Breast epithelium (tissue), 4 donors: ENCODE measurements around the gene NINJ1. TPM values are rescaled to one million over a fixed set of nuclear protein-coding genes. Genes with fewer than 3 reads are reported as not detected.
A peak's percentile ranks its signal among the peaks of the same experiment; 100 is the strongest.

Experiments
- DNase-seq, 2 donors: peaks; one replicate each; pipeline ENCODE4 v3.0.0-alpha.2; 2019; ENCODE audit warnings: low spot score in 2 of 2
- H3K27ac ChIP-seq, 2 donors: fragments of 200-600 bp; sonication (generic) in 1 of 2; one replicate each; pipeline ENCODE4 v1.5.1; 2016 to 2019; ENCODE audit warnings: mild to moderate bottlenecking in 1 of 2
- H3K27me3 ChIP-seq, 2 donors: fragments of 200-600 bp; sonication (generic) in 1 of 2; one replicate each; pipeline versions ENCODE4 v1.5.1 to v1.6.0; 2017 to 2019; ENCODE audit warnings: control low read depth in 1 of 2, mild to moderate bottlenecking in 1 of 2
- H3K36me3 ChIP-seq: fragments of 200-600 bp; one replicate; pipeline ENCODE4 v1.5.1; 2019
- H3K4me1 ChIP-seq, 2 donors: fragments of 200-600 bp; sonication (generic); one replicate each; pipeline ENCODE4 v1.5.1; 2016 to 2019; ENCODE audit warnings: control low read depth in 1 of 2
- H3K4me3 ChIP-seq, 3 donors: fragments of 200-600 bp; sonication (generic); 1 replicate in 2 of 3; 2 replicates in 1 of 3; pipeline ENCODE4 v1.5.1; 2016 to 2019; ENCODE audit warnings: mild to moderate bottlenecking in 3 of 3, moderate library complexity in 2 of 3
- H3K9me3 ChIP-seq, 2 donors: fragments of 200-600 bp; sonication (generic) in 1 of 2; one replicate each; pipeline ENCODE4 v1.5.1; 2016 to 2019; ENCODE audit warnings: control low read depth in 1 of 2
- CTCF ChIP-seq, 3 donors: fragments of 450-650 bp; IDR thresholded peaks; one replicate each; pipeline ENCODE4 v1.5.1; 2016 to 2017; ENCODE audit warnings: antibody characterized with exemption in 3 of 3, mild to moderate bottlenecking in 3 of 3, moderate library complexity in 3 of 3
- POLR2A ChIP-seq: fragments of 450-650 bp; IDR thresholded peaks from one replicate; pipeline ENCODE4 v1.6.1; 2016; ENCODE audit warnings: antibody characterized with exemption, mild to moderate bottlenecking, moderate library complexity
- POLR2AphosphoS5 ChIP-seq, 3 donors: sonication (generic); formaldehyde crosslinking; IDR thresholded peaks; one replicate each; pipeline ENCODE4 v1.6.1; 2017; ENCODE audit warnings: antibody characterized with exemption in 3 of 3
- intact Hi-C: fragments of 100-400 bp; cut with DNase I; formaldehyde crosslinking; loops from one replicate; pipeline ENCODE4 v1.15.1; 2023; ENCODE audit warnings: low total_unique reads
- total RNA-seq, 3 donors: library from RNA; depleted of rRNA; stranded (reverse); fragments of >200 nt; gene quantifications; one replicate each; pipeline ENCODE4 v1.1.0, GENCODE V29; 2016

Gene NINJ1
- total RNA-seq, 3 donors from 2014 or later, result 89.8 to 109 (median 109) TPM

GRCh38 chr9:93076792-93077128, 57.3 kb downstream of the NINJ1 start:
- Histone ChIP-seq H3K4me3 (no peak overlapping the region), H3K27me3 (no peaks in the 10 kb centered on the region), H3K27ac (no peak overlapping the region), H3K4me1 (peaks cover 0 to 4% of the 10 kb centered on the region in 2 donors), H3K36me3 (no peaks in the 10 kb centered on the region), H3K9me3 (no peaks in the 10 kb centered on the region)
- intact Hi-C loops, result no loop called here
- no peak for DNase-seq
- TF ChIP-seq POLR2A (no peak), POLR2AphosphoS5 (IDR thresholded peaks at IDR 0.05) (no peak)

GRCh38 chr9:93076101-93076791, 57.8 kb downstream of the NINJ1 start:
- no peak for TF ChIP-seq POLR2A
- no peak for TF ChIP-seq CTCF (IDR thresholded peaks at IDR 0.05)
- TF ChIP-seq POLR2AphosphoS5 (IDR thresholded peaks at IDR 0.05), result no peak
- H3K36me3 ChIP-seq, result no peaks in the 10 kb centered on the region
- intact Hi-C loops, result no loop called here
- DNase-seq, result no peak
- peaks cover 0 to 4% of the 10 kb centered on the region in 2 donors for H3K4me1 ChIP-seq
- no peaks in the 10 kb centered on the region for H3K9me3 ChIP-seq
- no peak overlapping the region for H3K4me3 ChIP-seq
- H3K27me3 ChIP-seq, result no peaks in the 10 kb centered on the region
- no peak overlapping the region for H3K27ac ChIP-seq

GRCh38 chr9:93072383-93072795, 61.7 kb downstream of the NINJ1 start:
- peaks cover 0 to 4% of the 10 kb centered on the region in 2 donors for H3K4me1 ChIP-seq
- H3K9me3 ChIP-seq, result no peaks in the 10 kb centered on the region
- H3K27me3 ChIP-seq, result no peaks in the 10 kb centered on the region
- TF ChIP-seq POLR2A (no peak), POLR2AphosphoS5 (IDR thresholded peaks at IDR 0.05) (no peak), CTCF (IDR thresholded peaks at IDR 0.05) (no peak)
- intact Hi-C loops, result no loop called here
- DNase-seq, result no peak
- no peak overlapping the region for H3K4me3 ChIP-seq
- H3K36me3 ChIP-seq, result no peaks in the 10 kb centered on the region
- H3K27ac ChIP-seq, result peak overlapping the region in 1 of 2 donors; percentile 55

Other genes starting within 250 kb of the NINJ1 start
- gene FGD3, start 186.7 kb downstream of the NINJ1 start, total RNA-seq, result 10 to 100 TPM; 10.2 to 18.0 (median 10.4) TPM
- gene SUSD3, start 75.5 kb downstream of the NINJ1 start, total RNA-seq, result 10 to 100 TPM in 2 of 3 donors, 1 to 10 TPM in 1; 1.3 to 52.4 (median 45.9) TPM
- 10 to 100 TPM; 59.0 to 79.3 (median 62.1) TPM for gene CARD19, start 38.0 kb downstream of the NINJ1 start, total RNA-seq
- 10 to 100 TPM in 1 of 3 donors, 1 to 10 TPM in 1, not detected in 1; 9.1 to 28.5 TPM for gene WNK2, start 49.9 kb upstream of the NINJ1 start, total RNA-seq